GM21360 (cell line): Measurements from ENCODE around the gene MBD4.
"Not testable (repeated sequence)": the region's sequence is repeated elsewhere in the genome, so short reads cannot be mapped to it uniquely, and the experiment has no call there.

Experiments used
- ATAC-seq: cut with Tn5 transposase; IDR thresholded peaks from one replicate; pipeline ENCODE4 v1.9.1; 2021; ENCODE audit warnings: mild to moderate bottlenecking, moderate library complexity; ENCODE audit not compliant: unreplicated experiment

MBD4 gene

GRCh38 chr3:129432671-129433070 is 7.1 kb downstream of the MBD4 start:
- ATAC-seq, result no peak

DNA sequence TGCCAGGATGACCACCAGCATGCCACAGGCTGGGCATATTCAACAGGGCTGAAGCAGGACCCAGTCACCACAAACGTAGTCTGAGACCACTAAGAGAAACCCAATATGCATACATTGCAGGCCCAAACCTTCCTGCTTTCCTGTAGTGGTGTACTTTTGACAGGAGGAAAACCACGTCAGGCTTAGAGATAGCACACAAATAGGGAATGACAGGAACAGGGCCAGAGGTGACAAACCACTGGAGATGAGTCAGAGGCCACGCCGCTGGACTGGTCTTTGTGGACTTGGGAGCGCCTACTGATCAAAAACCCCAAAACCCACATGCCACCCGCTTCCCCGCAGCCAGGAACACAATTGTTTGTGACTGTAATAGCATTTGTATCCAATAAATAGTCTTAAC is 7.7 kb downstream of the MBD4 start:
- no peak for ATAC-seq

GRCh38 chr3:129429602-129430001 is 10.1 kb downstream of the MBD4 start:
- ATAC-seq, result no peak

- no peak for ATAC-seq
These were observed 10.7 kb downstream of the MBD4 start for GRCh38 chr3:129429080-129429451.

- ATAC-seq, result peak; percentile 86
These were observed 11.2 kb downstream of the MBD4 start, which contains the start of gene EFCAB12 for GRCh38 chr3:129428376-129429079. Gene EFCAB12, minus strand, starts transcription at chr3:129428636. Its CDS starts 148 bp downstream, at chr3:129428488.

DNA sequence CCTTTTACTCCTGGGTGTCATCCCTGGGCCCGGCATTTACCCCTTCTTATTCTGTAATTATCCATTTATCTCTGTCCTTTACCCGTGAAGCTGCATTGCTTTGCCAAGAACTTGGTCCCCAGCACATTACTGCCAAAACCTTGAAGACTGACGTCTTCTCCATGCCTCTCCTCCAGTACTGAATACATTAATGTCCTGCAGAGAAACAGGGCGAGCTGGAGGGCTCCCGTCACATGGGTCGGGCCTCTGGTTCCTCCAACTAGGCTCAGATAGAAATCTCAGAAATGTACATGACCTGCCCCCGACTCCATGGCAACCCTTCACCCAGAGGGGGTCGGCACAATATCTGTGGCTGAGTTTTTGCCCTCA is 11.8 kb downstream of the MBD4 start:
- no peak for ATAC-seq

DNA sequence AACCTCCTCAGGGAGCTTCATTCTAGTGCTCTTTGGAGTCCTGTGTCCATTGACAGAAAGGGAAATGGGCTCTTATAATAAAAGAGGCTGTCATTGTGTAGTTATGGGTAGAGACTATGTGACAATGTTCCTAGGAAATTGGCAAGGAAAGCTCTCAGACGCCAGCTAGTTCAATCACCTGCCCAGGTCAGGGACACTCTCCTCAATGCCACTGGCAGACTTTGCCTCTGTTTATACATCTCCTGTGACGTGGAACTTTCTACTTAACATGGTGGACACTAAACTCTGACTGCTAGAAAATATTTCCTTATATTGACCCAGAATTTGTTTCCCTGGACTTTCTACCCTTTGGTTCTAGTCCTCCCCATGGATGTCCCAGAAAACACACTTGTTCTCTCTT is 14.1 kb downstream of the MBD4 start:
- no peak for ATAC-seq

DNA sequence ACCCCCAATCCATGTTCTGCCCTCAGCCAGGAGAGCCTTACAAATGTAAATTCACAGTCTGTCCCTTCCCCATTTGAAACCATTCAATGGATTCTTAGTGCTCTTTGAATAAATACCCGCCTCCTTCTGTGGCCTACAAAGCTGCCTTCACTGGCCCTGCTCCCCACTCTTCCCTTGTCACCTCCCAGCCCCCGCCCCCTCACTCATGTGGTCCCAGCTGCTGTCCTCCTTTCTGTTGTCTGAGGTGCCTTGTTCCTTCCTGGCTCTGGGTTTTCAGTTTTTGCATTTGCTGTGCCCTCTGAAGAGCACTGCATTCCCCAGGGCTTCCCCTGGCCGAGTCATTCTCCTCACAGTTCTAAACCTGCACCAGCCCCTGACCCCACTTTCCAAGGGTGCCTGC is 14.5 kb downstream of the MBD4 start:
- no peak for ATAC-seq

- ATAC-seq, result peak; percentile 67
These were observed 15.4 kb downstream of the MBD4 start for GRCh38 chr3:129424185-129424841.

DNA sequence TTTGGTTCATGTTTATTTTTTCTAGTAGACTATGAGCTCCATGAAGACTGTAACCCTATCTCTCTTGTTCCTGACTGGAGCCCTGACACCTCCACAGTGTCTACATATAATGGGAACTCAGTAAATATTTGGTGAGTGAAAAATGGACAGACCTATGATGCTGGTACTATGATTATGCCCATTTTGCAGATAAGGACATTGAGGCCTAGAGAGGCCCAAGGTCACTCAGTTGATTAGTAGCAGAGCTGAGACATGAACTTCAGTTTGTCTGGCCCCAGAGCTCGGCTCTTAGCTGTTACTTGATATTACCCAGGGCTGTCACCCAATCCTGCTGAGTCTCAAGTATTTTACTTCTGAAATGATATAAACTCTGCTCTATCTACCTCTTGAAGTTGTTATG is 16.9 kb downstream of the MBD4 start:
- ATAC-seq, result no peak

- no peak for ATAC-seq
These were observed 17.6 kb downstream of the MBD4 start for GRCh38 chr3:129421988-129422745.

DNA sequence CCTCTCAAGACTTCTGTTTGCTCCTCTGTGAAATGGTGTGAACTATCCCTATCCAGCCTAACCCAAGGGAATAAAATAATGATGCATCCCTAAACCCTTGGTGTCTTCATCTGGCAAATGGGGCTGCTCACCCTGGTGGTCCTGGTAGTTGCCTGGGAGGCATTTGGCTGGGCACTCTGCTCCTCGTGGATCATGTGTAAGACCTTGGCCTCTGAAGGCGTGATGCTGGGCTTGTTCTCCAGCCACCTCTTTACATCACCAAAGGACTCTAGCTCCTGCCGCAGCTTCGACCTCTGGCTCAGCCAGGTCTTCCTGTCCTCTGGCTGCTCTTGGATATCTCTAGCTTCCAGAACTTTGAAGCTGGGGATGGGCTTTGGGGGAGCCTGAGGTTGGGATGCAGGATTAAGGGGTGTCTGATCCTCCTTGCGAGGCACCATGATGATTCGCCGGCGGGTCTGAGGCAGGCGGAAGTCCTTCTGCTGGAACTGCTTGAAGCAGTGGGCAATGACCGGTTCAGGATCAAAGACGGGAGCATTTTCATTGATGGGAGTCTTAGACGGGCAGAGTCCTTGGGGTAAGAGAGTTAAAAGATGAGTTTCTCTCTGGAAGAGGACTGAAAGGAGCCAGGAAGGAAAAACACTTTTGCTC is 18.4 kb downstream of the MBD4 start:
- ATAC-seq, result no peak

- ATAC-seq, result no peak
These were observed 20.3 kb downstream of the MBD4 start for GRCh38 chr3:129419476-129419875.

GRCh38 chr3:129418041-129418973 is 21.4 kb downstream of the MBD4 start:
- ATAC-seq, result no peak

DNA sequence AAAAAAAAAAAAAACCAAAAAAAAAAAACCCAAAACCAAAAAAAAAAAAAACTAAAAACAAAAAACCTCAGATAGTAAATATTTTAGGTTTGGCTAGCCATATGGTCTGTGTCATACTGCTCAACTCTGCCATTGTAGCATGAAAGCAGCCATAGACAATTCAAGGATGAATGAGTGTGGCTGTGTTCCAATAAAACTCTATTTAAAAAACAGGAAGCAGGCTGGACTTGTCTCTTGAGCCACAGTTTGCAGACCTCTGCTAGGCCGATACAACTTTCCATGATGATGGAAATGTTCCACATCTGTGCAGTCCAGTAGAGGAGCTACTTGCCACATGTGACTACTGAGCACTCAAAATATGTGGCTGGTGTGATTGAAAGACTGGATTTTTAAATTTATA is 22.4 kb downstream of the MBD4 start:
- no peak for ATAC-seq

DNA sequence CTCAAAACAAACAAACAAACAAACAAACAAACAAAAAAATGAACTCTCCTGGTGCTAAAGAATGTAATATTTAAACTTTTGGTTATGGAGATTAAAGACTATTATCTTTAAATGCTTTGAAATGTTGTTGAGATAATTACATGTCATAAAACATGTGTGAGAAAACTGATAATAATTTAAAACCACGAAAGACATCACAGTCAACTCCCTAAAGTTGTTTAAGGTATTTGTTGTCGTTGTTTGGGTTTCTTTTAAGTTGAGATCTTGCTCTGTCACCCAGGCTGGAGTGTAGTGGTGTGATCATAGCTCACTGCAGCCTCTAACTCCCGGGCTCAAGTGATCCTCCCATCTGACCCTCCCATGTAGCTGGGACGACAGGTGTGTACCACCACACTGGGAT is 23.3 kb downstream of the MBD4 start:
- ATAC-seq, result no peak

DNA sequence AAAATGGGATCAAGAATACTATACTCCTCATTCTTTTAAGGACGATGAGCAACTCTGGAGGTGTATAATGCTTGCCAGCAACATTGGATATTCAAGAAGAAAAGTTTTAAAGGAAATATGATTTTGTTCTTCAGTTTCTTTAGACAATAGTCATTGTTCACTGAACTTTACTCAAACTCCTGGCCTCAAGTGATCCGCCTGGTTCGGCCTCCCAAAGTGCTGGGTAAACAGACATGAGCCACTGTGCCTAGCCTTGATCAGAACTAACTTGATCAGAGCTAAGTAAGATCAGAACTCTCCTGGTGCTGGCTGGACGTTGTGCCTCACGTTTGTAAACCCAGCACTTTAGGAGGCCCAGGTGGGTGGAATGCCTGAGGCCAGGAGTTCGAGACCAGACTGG is 23.9 kb downstream of the MBD4 start:
- ATAC-seq, result no peak

DNA sequence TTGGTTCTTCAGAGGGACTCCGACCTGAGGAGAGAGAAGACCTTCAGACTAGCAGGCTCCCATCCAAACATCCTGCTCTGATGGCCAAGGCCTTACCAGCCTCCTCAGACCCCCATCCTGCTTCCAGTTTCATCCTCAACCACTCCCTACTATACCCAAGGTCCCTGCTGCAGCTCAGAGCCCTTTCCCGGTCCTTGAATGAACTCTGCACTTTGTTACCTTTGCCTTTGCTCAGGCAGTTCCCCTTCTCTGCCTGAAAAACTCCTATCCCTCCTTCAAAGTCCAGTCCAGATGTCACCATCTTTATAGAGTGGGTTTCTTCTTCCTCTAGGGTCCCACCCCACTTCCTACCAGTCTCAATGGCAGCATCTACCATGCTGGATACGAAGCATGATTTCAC is 24.4 kb downstream of the MBD4 start:
- no peak for ATAC-seq

- peak; percentile 83 for ATAC-seq
These were observed 25.9 kb downstream of the MBD4 start for GRCh38 chr3:129413687-129414506.

- ATAC-seq, result not testable (repeated sequence)
These were observed 26.5 kb downstream of the MBD4 start for GRCh38 chr3:129413238-129413637.
